ENCODE data around the gene RPS6KL1.

GRCh38 chr14:74891870-74892269 is 31.2 kb downstream of the RPS6KL1 start:
- TF ChIP-seq HDGF (IDR thresholded peaks at IDR 0.05; ENCODE audit: borderline replicate concordance) (no peak), FOXM1 (IDR thresholded peaks at IDR 0.05; ENCODE audit: borderline replicate concordance) (no peak), SUZ12 (IDR thresholded peaks at IDR 0.05) (no peak)
